Panc1 (cell line): ENCODE results near the gene SIGLEC11. TPM values are rescaled to one million over a fixed set of nuclear protein-coding genes. Genes with fewer than 3 reads are reported as not detected.
A peak's percentile ranks its signal among the peaks of the same experiment; 100 is the strongest.

ENCODE experiments used
- ATAC-seq: fragments of 200-7000 bp; cut with Tn5 transposase; 2 replicates; pipeline ENCODE4 v1.9.1; 2020; ENCODE audit warnings: mild to moderate bottlenecking, moderate library complexity
- BruUV-seq: library from RNA; stranded (reverse); fragments of 400-500 nt; replicated peaks from 2 replicates; lab custom pipeline; 2021; lab: Mats Ljungman, UMichigan
- CTCF ChIA-PET: fragments of 300-600 bp; sonication (Branson Sonifier 250); formaldehyde crosslinking; loops from one replicate; lab custom pipeline; 2022; ENCODE audit warnings: antibody characterized with exemption; lab: Charles Lee
- POLR2A ChIA-PET: fragments of 300-600 bp; sonication (Branson Sonifier 250); formaldehyde crosslinking; loops from one replicate; lab custom pipeline; 2022; ENCODE audit warnings: antibody characterized with exemption; lab: Charles Lee
- DNase-seq: peaks from one replicate; pipeline ENCODE4 v3.0.0-alpha.2; 2010; ENCODE audit warnings: low read depth, low spot score
- H3K27ac ChIP-seq: 2 replicates; pipeline ENCODE4 v1.5.1; 2011; ENCODE audit warnings: mild to moderate bottlenecking, low read length, inconsistent platforms
- H3K27me3 ChIP-seq: fragments of 200-500 bp; sonication (Bioruptor generic); 2 replicates; pipeline ENCODE4 v1.6.0; 2014; ENCODE audit warnings: low read length, inconsistent platforms; ENCODE audit not compliant: control insufficient read depth, insufficient read depth
- H3K36me3 ChIP-seq: fragments of 200-500 bp; sonication (Bioruptor generic); 2 replicates; pipeline ENCODE4 v1.5.1; 2014; ENCODE audit warnings: inconsistent platforms, mild to moderate bottlenecking, low read length, moderate library complexity; ENCODE audit not compliant: control insufficient read depth, insufficient read depth
- H3K4me1 ChIP-seq: 2 replicates; pipeline ENCODE4 v1.5.1; 2011; ENCODE audit warnings: inconsistent platforms, mild to moderate bottlenecking, low read length, moderate library complexity; ENCODE audit not compliant: control insufficient read depth, insufficient read depth
- H3K4me3 ChIP-seq, 2 experiments: 2 replicates each; pipeline ENCODE4 v1.5.1; 2011 to 2012; ENCODE audit warnings: low read depth in 2 of 2, low read length in 2 of 2, mild to moderate bottlenecking in 2 of 2, inconsistent platforms in 1 of 2, moderate library complexity in 1 of 2
- H3K9me3 ChIP-seq: fragments of 200-500 bp; sonication (Bioruptor generic); 2 replicates; pipeline ENCODE4 v1.5.1; 2014; ENCODE audit warnings: low read depth, mild to moderate bottlenecking, inconsistent platforms, low read length, moderate library complexity; ENCODE audit not compliant: control insufficient read depth, insufficient read depth
- POLR2AphosphoS5 ChIP-seq: IDR thresholded peaks from 2 replicates; pipeline ENCODE4 v1.6.1; 2012; ENCODE audit warnings: mild to moderate bottlenecking, low read depth, low read length, moderate library complexity
- SIN3A ChIP-seq: IDR thresholded peaks from 2 replicates; pipeline ENCODE4 v1.6.1; 2012; ENCODE audit warnings: low read depth, mild to moderate bottlenecking, low read length, moderate library complexity, borderline replicate concordance; ENCODE audit not compliant: insufficient read depth
- in situ Hi-C: cut with HindIII; loops from 2 replicates; pipeline ENCODE4 v1.10.0; 2016; ENCODE audit warnings: low sequenced_read_pairs, low pct_unique_long_range_greater_than_20kb
- intact Hi-C: fragments of 100-400 bp; cut with micrococcal nuclease; formaldehyde crosslinking; loops from one replicate; pipeline ENCODE4 v1.10.0; 2022; ENCODE audit not compliant: unreplicated experiment
- total RNA-seq: library from RNA; stranded (reverse); gene quantifications from one replicate; pipeline ENCODE4 v1.2.1, GENCODE V29; 2021; ENCODE audit not compliant: unreplicated experiment
- TF ChIP-seq, protein P1 (sequence below), 2 experiments: IDR thresholded peaks; 2 replicates each; pipeline ENCODE4 v1.6.1; 2011 to 2012; ENCODE audit warnings: low read depth in 2 of 2, control low read depth in 1 of 2, low read length in 1 of 2, mild to moderate bottlenecking in 1 of 2, moderate library complexity in 1 of 2; ENCODE audit not compliant: insufficient read depth in 1 of 2
- TF ChIP-seq, protein P2 (sequence below): fragments of 450-650 bp; IDR thresholded peaks from 2 replicates; pipeline ENCODE4 v1.5.1; 2017; ENCODE audit warnings: mild to moderate bottlenecking

SIGLEC11 gene
- total RNA-seq, 1 experiment from 2014 or later: not detected

DNA sequence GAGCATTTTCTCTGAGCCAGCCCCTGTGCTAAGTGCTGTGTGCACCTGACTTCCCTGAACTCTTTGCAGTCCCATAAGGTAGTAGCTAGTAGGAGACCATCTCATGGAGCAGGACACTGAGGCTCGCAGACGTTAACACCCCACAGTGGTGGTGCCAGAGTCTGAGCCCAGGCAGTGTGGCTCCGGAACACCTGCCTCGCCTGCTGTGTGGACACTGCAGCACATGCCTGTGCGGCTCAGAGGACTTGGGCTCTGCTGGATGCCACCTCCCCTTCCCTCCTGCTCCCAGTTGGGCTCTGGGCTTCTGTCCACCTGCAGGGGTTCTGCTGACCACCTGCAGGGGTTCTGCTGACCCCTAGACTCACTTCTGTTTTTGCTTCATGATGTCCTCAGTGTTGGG is 27.0 kb upstream of the SIGLEC11 start:
- in situ Hi-C loops: no loop called here
- Histone ChIP-seq H3K36me3 (no peaks in the 10 kb centered on the region; the same call in 1 of the 2 replicates), H3K27me3 (no peaks in the 10 kb centered on the region), H3K4me1 (no peaks in the 10 kb centered on the region), H3K4me3 (no peak overlapping the region), H3K9me3 (no peaks in the 10 kb centered on the region), H3K27ac (no peak overlapping the region)
- BruUV-seq: no TSS peak
- ChIA-PET POLR2A (no interaction called here), CTCF (interaction anchor here (0.7 kb wide), 1 partner anchor 292 kb away, joined by 6 read pairs; no protein-coding TSS in a partner anchor)
- ATAC-seq (no peak), DNase-seq (no peak)
- intact Hi-C loops: no loop called here
- TF ChIP-seq, protein P1, sequence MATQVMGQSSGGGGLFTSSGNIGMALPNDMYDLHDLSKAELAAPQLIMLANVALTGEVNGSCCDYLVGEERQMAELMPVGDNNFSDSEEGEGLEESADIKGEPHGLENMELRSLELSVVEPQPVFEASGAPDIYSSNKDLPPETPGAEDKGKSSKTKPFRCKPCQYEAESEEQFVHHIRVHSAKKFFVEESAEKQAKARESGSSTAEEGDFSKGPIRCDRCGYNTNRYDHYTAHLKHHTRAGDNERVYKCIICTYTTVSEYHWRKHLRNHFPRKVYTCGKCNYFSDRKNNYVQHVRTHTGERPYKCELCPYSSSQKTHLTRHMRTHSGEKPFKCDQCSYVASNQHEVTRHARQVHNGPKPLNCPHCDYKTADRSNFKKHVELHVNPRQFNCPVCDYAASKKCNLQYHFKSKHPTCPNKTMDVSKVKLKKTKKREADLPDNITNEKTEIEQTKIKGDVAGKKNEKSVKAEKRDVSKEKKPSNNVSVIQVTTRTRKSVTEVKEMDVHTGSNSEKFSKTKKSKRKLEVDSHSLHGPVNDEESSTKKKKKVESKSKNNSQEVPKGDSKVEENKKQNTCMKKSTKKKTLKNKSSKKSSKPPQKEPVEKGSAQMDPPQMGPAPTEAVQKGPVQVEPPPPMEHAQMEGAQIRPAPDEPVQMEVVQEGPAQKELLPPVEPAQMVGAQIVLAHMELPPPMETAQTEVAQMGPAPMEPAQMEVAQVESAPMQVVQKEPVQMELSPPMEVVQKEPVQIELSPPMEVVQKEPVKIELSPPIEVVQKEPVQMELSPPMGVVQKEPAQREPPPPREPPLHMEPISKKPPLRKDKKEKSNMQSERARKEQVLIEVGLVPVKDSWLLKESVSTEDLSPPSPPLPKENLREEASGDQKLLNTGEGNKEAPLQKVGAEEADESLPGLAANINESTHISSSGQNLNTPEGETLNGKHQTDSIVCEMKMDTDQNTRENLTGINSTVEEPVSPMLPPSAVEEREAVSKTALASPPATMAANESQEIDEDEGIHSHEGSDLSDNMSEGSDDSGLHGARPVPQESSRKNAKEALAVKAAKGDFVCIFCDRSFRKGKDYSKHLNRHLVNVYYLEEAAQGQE (IDR thresholded peaks at IDR 0.05; ENCODE audit: insufficient read depth in 1 of 2, low read depth in 2 of 2, low read length in 1 of 2): peak in 1 of 2 experiments; percentile 12; a peak in 1 of 4 replicates
- no peak for TF ChIP-seq POLR2AphosphoS5

DNA sequence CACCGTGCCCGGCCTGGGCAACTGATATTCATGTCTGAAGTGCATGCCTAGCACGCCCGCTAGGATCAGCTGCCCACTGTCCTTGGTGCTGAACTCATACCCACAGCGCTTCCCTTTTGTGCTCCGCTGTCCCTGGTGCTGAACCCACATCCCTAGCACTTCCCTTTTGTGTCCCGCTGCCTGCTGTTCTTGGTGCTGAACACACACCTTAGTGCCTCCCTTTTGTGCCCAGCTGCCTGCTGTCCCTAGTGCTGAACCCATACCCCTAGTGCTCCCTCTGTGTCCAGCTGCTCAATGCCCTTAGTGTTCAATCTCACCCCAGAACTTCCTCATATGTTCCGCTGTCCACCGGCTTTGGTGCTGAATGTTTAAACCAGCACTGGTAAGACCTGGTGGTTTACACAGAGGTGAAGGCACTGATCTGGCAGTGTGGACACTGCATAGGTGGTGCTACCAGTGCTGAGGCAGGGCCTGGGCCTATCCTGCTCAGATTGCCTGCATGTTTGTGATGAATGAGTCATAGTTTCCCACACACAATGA is 26.3 kb upstream of the SIGLEC11 start:
- H3K36me3 ChIP-seq: no peaks in the 10 kb centered on the region; the same call in 1 of the 2 replicates
- intact Hi-C loops: no loop called here
- no TSS peak for BruUV-seq
- in situ Hi-C loops: no loop called here
- POLR2A ChIA-PET: no interaction called here
- no peaks in the 10 kb centered on the region for H3K27me3 ChIP-seq
- ATAC-seq (peak; percentile 48), DNase-seq (peak; percentile 5)
- no peaks in the 10 kb centered on the region for H3K9me3 ChIP-seq
- TF ChIP-seq, protein P2, sequence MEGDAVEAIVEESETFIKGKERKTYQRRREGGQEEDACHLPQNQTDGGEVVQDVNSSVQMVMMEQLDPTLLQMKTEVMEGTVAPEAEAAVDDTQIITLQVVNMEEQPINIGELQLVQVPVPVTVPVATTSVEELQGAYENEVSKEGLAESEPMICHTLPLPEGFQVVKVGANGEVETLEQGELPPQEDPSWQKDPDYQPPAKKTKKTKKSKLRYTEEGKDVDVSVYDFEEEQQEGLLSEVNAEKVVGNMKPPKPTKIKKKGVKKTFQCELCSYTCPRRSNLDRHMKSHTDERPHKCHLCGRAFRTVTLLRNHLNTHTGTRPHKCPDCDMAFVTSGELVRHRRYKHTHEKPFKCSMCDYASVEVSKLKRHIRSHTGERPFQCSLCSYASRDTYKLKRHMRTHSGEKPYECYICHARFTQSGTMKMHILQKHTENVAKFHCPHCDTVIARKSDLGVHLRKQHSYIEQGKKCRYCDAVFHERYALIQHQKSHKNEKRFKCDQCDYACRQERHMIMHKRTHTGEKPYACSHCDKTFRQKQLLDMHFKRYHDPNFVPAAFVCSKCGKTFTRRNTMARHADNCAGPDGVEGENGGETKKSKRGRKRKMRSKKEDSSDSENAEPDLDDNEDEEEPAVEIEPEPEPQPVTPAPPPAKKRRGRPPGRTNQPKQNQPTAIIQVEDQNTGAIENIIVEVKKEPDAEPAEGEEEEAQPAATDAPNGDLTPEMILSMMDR: no peak
- peak; percentile 97 for TF ChIP-seq SIN3A
- TF ChIP-seq, protein P1 (IDR thresholded peaks at IDR 0.05; ENCODE audit: insufficient read depth in 1 of 2, low read depth in 2 of 2, low read length in 1 of 2): peak; percentile 99 to 100
- no peak overlapping the region for H3K27ac ChIP-seq
- CTCF ChIA-PET: interaction anchor here (0.5 to 0.7 kb wide), 2 partner anchors 48 to 293 kb away, joined by 4 to 6 read pairs; no protein-coding TSS in a partner anchor
- no peak overlapping the region for H3K4me3 ChIP-seq
- no peaks in the 10 kb centered on the region for H3K4me1 ChIP-seq
